AG08396 (cell line): ENCODE measurements around the gene SMYD2.
A peak's percentile ranks its signal among the peaks of the same experiment; 100 is the strongest.

Experiments
- DNase-seq: peaks from one replicate; pipeline ENCODE4 v3.0.0; 2012; ENCODE audit warnings: low spot score, mixed read lengths

The SMYD2 gene

DNA sequence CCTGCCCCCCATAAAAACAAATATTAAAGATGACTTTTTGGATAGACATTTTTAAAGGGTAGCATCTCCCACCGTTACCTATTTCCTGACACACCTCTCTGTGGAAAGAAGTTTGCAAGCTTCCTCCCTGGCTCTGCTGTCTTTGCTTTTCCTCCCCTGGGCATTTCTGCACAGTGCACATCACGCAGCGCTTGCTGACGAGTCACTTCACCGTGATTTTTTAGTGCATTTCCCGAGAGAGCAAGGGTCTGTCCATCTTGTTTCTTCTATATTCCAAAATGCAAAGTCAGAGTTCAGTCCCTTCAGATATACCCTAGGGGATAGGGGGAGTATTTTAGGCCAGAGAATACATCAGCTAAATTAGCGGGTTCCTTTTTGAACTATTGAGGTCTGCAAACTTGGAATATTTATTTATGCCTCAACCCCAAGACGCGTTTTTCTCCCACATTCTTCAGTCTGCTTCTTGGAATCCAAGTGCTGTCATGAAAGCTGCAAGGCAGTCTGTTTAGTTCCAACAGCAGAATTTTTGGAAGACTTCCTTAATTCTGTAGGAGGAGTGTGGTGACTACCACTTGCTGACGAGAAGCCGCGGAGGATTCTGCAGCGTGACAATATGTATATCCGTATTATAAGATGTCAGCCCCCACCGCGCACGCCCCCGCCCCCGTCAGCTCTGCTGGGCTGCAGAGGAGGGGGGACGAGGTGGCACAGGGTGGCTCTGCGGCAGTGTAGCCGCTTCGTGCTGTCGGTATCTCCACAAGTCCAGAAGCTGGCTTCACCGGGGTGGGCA is 22.4 kb downstream of the SMYD2 start:
- peak; percentile 22 for DNase-seq

DNA sequence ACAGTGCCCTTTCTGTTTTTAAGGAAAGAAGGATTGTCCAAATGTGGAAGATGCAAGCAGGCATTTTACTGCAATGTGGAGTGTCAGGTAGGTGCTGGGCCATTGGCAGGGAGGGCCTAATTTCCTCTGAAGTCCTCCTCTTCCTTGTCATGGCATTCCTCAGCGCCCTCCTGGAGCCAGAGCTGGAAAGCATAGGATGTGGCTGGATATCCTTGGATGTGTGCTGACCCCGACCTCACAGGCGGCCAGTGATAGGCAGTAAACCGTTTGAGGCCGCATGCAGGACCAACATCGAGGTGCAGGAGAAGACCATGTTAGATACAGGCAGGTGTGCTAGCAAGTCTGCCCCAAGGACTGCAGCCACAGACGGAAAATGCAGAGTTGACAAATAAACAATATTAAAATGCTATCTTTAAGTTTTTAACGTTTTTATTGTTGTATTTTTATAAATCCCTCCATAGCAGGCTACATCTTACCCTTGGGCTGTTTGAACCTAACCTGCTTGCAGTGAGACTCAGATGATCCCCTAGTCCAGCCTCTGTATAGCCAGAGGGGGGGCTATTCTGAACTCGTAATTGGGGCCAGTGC is 24.3 kb downstream of the SMYD2 start:
- no peak for DNase-seq

- no peak for DNase-seq
Measured at GRCh38 chr1:214306269-214306668, 25.3 kb downstream of the SMYD2 start.

- DNase-seq: no peak
Measured at GRCh38 chr1:214310010-214310409, 29.1 kb downstream of the SMYD2 start.

GRCh38 chr1:214310777-214311690 is 30.1 kb downstream of the SMYD2 start:
- no peak for DNase-seq

DNA sequence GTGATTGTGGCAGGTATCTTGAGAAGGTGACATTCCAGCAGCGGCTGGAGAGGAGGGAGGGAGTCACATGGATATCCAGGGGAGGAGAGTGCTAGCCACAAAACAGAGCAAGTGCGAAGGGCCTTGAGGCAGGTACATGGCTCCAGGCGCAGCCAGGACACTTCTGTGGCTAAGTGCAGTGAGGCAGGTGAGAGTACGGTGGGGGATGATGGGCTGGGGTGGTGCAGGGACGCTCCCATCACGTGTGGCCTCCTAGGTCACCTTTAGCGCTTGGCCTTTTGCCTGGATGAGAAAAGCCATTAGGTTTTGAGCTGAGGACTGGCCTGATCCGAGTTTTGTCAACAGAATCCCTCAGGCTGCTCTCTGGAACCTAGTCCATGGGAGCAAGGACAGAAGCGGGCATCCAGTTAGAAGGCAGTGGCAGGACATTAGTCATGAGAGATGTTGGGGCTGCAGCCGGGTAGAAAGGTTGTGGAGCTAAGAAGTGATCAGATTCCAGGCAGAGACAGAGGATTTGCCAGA is 31.6 kb downstream of the SMYD2 start:
- DNase-seq: no peak

- DNase-seq: no peak
Measured at GRCh38 chr1:214314178-214314843, 33.4 kb downstream of the SMYD2 start.

GRCh38 chr1:214316593-214316992 is 35.6 kb downstream of the SMYD2 start:
- DNase-seq: no peak

- DNase-seq: no peak
Measured at GRCh38 chr1:214317300-214317699, 36.3 kb downstream of the SMYD2 start.

- no peak for DNase-seq
Measured at GRCh38 chr1:214317734-214318133, 36.8 kb downstream of the SMYD2 start.

- no peak for DNase-seq
Measured at GRCh38 chr1:214318356-214318755, 37.4 kb downstream of the SMYD2 start.

DNA sequence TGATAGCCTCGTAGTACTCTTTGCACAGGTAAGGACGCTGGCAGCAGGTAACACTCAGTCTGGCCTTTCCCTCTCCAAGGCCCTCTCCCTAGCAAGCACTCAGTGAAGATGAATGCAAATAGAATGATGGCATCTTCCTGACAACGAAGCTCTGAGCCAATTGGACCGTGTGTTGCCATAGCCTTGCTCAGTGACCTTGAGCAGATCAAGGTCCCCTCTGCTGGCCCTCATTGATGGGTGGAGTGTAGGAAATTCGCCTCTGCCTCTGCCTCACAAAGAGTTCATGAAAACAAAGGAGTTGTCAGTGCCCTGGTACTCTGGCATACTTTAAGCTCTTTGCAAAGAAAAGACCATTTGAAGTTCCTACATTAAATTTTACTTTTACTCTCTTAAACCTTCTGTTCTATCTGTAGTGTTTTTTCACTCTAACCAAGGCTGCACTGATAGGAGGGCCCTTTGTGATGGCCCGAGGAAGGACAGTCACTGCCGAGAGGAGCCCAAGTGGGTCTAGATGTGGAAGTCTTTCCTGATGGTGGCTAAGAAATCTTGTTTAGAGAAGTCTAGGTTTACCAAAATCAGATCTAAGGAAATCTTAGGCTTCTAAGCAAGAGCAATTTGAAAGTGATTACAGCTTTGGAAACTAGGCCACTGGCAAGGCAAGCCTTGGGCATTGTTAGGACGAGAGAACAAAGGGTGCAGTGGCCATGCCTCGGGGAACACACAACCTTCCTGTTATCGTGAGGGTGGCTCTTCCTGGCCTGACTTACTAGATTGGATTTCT is 38.2 kb downstream of the SMYD2 start:
- DNase-seq: no peak

- DNase-seq: no peak
Measured at GRCh38 chr1:214319938-214320337, 39.0 kb downstream of the SMYD2 start.

DNA sequence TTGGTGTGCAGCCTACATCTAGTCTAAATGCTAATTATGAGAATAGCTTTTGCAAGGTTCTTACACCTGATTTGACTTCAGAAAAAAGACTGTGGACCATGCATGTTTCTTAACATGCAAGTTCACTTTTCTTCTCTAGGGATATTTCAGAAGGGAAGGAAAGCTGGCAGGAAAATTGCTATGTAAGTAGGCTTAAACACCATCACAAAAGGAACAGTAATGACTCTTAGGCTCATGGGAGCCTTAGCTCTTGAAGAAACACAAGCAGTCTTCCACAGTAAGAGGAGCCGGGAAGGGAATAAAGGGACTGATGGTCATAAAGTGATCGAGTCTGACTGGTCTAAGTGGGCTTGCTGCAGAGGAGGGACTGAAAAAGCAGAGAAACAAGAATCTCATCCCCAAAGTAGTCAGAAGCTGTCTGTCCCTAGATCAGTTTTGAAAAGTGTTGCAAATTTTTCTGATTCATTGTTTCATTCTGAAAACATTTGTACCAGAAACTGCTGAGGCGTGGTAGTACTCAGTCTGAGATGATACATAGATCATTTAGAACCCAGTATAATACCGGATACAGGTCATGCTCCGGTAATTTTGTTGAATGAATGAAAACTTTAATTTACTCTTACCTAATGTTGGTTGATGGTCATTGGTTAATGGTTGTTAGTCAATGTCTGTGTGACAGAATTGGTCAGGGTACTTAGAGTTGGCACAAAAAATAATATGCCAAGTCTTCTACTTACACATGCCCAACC is 40.9 kb downstream of the SMYD2 start:
- DNase-seq: no peak

DNA sequence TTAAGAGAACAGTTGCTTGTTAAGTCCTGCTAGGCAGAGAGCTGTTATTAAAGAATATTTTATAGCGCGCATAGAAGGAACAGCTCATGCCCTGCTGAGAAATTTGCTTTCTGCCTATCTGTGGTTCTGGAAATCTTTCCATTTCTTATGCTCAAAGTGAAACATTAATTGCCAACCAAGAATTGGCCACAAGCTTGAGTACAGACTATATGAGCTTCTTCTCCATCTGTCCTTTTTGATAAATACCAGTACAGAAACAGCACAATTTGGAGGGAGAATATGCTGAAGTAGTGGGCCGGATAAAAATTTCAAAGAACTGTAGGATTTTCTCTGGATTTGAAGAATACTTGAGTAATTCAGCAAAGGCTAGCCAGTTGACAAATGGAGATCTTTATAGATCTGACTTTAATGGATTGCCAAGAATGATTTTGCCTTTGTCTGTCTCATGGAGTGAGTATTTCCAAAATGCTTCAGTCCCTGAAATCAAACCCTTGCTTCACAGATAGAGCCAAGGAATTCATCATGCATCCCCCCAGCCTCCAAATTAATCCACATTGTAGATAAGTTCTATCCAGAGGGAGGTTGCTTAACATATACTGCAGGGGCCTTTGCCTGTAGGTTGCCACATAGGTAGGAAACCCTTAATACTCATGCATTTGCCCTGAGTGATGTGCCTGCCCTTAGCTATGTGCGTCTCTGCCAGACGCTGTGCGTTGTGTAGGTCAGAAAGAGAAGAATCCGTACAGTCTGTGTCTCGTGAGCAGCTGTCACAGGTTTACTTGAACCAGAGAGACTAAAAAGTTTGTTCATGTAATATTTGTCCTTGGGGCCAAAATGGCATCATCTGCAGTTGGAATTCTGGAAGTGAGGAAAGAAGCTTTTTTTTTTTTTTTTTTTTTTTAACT is 44.2 kb downstream of the SMYD2 start:
- DNase-seq: no peak

DNA sequence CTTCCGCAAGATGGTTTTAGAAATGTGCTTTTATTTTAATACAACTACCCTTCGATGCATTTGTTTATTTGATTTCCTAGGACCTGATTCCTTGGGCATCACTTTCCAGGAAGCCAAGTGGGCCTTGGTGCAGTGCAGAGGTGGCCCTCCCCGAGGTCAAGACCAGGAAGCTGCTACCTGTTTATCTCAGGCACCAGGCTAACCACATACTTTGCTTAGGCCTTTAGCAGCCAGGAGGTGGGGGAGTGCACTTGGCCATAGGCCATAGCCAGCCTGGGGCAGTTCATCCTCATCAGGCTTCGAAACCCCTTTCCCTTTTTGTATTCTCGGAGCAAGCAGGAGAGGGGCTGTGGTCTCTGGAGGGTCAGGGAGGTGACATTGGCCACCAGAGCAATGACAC is 45.4 kb downstream of the SMYD2 start:
- no peak for DNase-seq

- no peak for DNase-seq
Measured at GRCh38 chr1:214327514-214327913, 46.6 kb downstream of the SMYD2 start.

DNA sequence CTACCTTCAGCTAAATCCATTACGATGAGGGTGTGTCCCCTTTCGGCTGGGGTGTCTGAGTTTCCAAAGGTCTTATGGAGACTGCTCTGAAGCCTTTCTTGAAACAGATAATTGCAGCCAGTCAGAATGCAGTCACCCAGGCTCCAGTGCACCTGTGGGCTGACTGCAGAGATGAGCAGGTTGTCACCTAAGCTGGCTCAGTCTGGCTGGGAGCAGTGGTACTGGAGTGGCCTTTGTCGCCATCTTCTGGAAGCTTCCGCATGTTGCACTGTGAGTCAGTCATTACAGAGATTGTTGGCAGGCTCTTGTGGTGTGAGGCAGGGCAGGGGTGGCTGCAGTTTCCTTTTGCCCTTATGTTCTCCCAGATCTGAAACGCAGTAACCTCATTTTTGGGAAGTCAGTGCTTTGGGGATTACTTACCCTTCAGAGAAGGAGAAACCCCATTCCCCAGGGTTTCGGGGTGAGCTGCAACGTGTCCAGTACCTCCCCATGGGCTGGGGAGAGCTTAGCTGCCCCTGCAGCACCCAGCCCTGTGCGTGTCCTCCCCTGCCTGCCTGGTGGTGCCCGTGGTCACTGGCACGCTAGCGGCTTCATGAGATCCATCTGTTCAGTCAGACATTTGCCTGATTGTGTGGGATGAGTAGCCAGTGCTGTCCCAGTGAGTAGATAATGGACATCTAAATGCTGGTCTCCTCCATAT is 48.0 kb downstream of the SMYD2 start:
- DNase-seq: peak; percentile 82
